ENCODE results near the gene ADORA1.

The ADORA1 gene

DNA sequence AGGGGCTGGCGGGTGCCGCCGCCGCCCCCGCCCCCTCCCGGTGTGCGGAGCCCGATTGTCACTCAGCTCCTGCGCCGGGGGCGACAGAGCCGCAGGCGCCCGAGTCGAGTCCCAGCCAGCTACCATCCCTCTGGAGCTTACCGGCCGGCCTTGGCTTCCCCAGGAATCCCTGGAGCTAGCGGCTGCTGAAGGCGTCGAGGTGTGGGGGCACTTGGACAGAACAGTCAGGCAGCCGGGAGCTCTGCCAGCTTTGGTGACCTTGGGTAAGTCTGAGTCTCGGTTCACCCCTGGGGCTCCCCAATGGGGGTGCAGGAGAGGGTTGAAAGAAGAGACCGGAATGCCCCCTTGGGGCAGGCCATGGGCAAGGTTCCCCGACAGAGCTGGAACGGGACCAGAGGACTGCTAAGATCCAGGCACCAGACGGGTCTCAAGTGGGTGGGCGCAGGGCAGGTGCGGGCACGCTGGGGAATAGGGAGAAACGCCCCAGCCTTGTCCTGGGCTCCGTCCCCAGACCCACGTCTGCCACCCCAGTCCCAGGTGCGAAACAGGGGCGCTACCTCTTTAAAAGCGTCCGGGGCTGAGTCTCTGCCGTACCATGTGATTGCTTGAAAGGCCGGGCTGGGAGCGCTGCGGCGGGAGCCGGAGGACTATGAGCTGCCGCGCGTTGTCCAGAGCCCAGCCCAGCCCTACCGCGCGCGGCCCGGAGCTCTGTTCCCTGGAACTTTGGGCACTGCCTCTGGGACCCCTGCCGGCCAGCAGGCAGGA lies at the start of gene ADORA1:
Gene ADORA1 (plus strand): TSS at position 61 of the 765 bp plus-strand sequence. CDS start 1,116 bp downstream, outside the sequence.
- DNase-seq (ENCODE audit: low read depth in 2 of 2), result peak in 1 of 2 experiments; percentile 8

DNA sequence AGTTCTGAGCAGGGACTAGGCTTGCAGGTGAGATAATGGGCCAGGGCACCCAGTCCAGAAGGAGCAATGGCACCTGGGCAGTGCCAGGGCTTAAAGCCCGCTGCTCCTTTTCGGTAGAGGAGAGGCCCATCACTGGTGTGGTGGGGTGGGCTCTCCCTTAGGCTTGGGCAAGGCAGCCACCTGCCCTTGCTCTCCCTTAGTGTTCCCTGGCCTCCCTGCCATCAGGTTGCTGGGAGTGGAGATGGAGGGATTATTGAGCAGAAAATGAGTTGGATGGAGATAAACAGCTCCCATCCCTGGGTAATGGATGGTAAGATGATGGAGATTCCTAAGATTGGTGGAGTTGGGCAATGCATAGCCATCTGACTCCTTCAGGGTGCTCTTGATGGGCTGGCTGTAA lies 49.6 kb upstream of the ADORA1 start:
- no peak for DNase-seq (ENCODE audit: low read depth in 2 of 2)

DNA sequence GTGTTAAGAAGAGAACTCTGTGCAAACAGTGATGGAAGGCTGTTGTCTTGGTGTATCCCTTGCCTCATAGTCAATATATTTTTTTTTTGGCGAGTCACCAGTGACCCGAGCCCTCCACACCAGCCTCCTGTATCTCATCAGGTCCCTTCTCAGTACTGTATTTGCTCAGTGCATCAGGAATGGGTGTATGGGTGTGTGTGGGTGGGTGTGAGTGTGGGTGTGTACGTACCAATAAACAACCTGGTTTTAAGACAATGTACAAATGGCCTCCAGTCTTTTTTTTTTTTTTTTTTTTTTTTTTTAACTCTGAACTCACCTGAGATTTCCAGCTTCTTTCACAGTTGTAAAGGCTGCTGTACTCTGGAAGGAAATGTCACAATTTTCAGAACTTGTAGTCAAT lies 49.0 kb upstream of the ADORA1 start:
- no peak for DNase-seq (ENCODE audit: low read depth in 2 of 2)

- DNase-seq (ENCODE audit: low read depth in 2 of 2), result no peak
Measured at GRCh38 chr1:203080456-203080855, 47.1 kb upstream of the ADORA1 start.

- no peak for DNase-seq (ENCODE audit: low read depth in 2 of 2)
Measured at GRCh38 chr1:203081465-203082230, 45.9 kb upstream of the ADORA1 start.

DNA sequence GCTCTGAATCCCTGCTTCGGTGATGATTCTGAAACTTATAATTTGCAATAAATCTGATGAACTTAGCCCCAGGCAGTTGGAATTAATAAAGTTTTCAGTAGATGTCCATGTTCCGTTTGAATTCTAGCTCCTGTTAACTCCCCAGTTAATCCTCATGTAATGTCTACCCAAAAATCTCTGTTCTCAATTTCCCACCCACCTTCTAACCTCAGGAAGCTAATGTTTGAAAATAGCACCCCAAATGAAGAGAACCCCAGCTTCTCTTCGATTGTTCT lies 45.4 kb upstream of the ADORA1 start:
- DNase-seq (ENCODE audit: low read depth in 2 of 2), result no peak

- no peak for DNase-seq (ENCODE audit: low read depth in 2 of 2)
Measured at GRCh38 chr1:203082571-203083462, 44.7 kb upstream of the ADORA1 start.

DNA sequence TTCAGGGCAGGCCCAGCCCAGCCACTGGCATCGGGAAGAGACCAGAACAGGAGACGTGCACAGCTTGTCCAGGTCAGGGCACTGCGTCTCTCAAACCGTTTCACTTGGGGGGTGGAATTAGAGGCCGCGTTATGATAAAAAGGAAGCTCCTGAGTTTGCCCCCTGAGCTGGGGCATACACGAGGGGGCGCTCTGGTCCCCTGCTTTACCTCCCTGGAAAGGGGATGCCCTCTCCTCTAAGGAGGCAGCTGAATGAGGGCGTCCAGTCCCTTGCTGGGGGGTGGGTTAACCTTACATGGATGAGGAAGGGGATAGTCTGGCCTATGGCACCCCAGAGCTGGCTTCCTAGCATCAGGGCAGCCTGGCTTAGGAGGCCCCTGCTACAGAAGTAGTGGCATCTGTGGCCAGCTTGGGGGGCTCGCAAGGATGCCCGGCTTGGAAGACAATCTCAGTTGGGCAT lies 44.0 kb upstream of the ADORA1 start:
- no peak for DNase-seq (ENCODE audit: low read depth in 2 of 2)

DNA sequence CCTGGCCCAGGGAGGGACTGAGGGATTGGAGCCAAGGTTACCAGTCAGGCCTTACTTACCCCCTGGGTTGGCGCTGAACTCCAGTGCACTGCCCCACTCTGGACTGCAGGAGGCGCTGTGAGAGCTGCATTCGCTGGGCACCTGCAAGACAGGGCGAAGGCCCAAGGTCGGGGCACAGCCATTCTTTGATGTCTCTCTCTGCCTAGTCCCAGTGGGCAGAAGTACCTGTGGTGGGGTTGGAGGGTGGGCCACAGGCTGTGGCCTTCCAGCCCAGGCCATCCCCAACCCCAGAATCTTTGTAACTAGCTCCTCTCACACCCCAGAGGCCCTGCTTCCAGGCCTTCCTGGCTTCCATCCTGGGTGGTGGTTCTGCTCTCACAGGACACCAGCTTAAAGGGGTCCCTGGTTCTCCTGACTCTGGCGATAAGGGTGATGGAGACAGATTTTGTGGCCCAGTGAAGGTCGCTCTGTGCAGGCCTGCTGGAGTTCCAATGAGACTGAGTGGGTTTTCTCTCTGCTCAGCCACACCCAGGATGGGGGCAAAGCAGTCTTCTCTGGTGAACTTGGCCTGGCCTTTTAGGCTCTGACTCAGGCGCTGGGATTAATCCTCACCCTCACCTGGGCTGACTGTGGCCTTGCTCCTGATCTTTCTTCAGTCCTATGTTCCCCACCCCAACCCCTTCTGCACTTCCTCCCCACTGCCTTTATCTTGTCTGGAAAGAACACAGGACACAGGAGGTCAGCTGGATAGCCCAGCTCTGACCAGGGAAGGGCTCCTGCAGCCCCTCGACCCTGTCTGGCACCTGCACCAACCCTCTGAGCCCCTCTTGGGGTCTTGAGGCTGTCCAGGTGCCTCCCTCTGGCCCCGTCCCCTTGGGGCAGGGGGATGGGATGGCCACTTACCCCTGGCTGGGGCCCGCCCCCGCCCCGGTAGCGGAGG lies 42.7 kb upstream of the ADORA1 start:
- no peak for DNase-seq (ENCODE audit: low read depth in 2 of 2)

DNA sequence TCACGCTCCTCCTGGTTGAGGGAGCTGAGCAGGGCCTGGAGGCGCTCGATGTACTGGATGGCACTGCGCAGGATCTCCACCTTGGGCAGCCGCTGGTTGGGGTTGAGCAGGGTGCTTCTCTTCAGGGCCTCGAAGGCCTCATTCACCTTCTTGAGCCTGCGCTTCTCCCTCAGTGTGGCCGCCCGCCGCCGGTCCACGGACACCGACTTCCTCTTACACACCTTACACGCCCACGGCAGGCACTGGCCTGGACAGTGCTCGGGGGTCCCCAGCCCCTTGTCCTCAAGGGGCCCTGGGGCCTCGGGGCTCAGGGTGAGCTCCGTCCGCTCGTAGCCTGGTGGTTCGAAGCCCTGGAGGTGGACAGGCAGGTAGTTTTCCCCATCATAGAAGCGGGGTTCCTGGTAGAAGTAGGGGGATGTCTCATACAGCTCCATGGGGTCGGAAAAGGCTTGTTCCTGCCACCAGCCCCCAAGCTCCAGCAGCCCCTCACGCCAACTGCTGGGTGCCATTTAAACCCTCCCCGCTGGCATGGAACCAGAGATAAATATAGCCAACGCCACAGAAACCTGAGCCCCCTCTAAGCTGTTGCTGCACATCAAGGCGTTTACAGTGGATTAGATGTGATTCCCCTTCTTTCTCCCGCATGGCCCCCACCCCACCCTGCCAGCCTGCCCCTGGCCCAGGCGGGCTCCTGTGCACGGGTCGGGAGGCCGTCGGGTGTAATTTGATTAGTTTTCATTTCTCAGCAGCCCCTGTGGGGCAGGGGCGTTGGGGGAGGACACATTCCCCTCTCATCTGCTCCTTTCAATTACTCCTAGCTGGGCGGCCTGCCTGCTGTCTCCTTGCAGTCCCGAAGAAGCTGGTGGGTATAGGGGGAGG lies 41.8 kb upstream of the ADORA1 start, which contains the start of gene MYOG:
Gene MYOG (minus strand): TSS at position 485 of the 879 bp plus-strand sequence. CDS start 51 bp downstream, at position 434.
- no peak for DNase-seq (ENCODE audit: low read depth in 2 of 2)

DNA sequence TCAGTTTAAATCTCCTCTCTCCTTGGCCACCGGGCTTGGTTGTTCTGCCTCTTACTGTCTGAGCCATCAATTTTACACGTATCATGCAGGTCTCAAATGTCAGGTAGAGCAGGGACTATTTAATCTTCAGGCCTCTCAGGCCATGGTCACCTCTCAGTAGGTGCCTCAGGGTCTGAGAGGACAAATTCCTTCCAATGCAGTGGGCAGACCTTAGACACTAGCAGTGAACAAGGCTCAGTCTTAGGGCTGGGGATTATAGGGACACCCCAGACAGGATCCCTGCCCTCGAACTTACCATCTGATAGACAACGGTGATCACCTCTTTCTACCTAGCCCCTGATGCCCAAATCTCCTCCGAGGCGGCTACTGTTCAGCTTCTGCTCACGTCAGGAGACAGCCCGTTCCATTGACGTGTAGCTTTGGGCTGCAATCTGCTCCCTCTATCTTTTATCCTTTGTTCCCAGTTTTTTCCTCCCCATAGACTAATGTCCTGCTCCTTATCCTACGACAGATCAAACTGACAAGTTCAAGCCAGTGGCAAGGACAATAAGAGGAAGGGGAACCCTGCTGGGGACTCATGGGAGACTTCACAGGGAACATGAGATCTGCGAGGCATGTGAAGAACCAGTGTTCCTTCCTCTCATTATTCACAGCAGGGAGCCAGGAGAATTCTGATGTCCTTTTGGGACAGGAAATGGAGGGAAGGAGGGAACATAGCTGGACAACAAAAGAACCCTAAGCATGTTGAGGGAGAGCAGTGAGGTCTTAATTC lies 40.3 kb upstream of the ADORA1 start:
- no peak for DNase-seq (ENCODE audit: low read depth in 2 of 2)

DNA sequence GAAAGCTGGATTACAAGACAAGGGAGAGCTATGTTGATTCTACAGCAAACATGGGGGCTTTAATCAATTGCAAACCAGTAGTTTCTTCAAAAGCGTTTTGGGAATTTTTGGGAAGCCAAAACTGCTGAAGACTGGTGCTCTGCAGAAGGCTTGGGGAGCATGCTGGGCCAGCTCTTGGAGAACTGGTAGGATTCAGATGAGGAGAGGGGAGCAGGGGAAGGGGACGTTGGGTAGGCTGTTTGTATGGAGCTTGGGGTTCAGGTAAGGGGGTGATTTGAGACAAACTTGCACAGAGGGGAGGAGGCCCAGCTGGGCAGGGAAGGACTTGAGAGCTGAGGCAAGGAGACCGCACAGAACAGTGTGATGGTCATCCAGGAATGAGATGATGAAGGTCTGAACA lies 39.1 kb upstream of the ADORA1 start:
- no peak for DNase-seq (ENCODE audit: low read depth in 2 of 2)

GRCh38 chr1:203089001-203089650 lies 38.4 kb upstream of the ADORA1 start:
- DNase-seq (ENCODE audit: low read depth in 2 of 2), result no peak

GRCh38 chr1:203089651-203090045 lies 37.9 kb upstream of the ADORA1 start:
- no peak for DNase-seq (ENCODE audit: low read depth in 2 of 2)

GRCh38 chr1:203090421-203091198 lies 36.9 kb upstream of the ADORA1 start:
- no peak for DNase-seq (ENCODE audit: low read depth in 2 of 2)

GRCh38 chr1:203091199-203091477 lies 36.4 kb upstream of the ADORA1 start:
- no peak for DNase-seq (ENCODE audit: low read depth in 2 of 2)

GRCh38 chr1:203091761-203092330 lies 35.7 kb upstream of the ADORA1 start:
- no peak for DNase-seq (ENCODE audit: low read depth in 2 of 2)

Data from fibroblast of skin of left quadriceps (primary cell).